HL-60/S4 treated with phorbol 12-myristate 13-acetate at 8.2 ng/mL for 4 days and 3 days (cell line): ENCODE measurements around the gene FMNL3.

Experiments
- in situ Hi-C: fragments of 300-500 bp; cut with MboI; formaldehyde crosslinking; loops from 2 replicates; pipeline ENCODE4 v1.15.0; 2022; ENCODE audit warnings: low sequenced_read_pairs

FMNL3 gene

DNA sequence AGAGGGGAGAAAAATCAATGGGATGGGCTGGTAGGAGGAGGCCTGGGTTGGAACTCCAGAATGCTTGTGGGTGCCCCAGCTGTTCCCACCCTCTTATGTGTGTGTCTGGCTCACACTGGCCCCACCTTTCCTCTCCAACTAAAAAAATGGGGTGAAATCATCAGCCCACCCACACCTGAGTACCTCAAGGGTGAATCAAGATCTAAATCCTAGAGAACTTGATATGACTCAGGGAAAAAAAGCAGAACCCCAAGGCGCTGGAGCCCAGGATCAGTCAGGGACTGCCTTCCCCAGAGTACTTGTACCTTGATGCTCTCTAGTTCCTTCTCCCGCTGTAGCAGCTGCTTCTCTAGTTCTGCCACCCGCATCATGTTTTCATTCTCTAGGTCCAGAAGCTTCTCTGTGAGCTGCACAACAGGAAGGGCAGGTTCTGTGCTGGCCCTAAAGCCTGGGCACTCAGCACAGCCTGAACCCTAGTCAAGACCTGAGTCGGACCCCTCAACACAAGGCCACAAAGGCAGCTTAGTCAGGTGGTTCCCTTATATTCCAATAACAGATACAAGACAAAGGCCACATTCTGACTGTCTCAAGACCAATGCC is 54.2 kb downstream of the FMNL3 start:
- in situ Hi-C loops, result no loop called here

GRCh38 chr12:49651855-49652254 is 55.4 kb downstream of the FMNL3 start:
- in situ Hi-C loops, result no loop called here

- in situ Hi-C loops, result no loop called here
Measured at GRCh38 chr12:49649892-49650291, 57.3 kb downstream of the FMNL3 start.

DNA sequence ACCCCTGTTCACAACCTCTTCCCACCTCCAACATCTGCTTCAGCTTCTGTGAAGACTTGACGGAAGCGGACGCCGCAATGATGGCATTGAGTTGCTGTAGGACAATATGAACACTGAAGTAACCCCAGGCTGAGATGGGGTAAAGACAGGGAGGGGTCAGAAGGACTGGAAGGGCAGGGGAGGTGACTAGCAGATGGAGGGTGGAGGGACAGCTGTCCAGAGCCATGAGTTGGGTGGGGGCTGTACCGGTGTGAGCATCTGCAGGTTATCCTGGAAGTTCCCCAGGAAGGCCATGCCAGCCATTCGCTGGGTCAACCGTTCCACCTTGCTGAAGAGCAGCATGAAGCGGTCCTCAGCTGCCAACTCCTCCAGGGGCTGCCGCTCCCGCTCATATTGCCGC is 57.8 kb downstream of the FMNL3 start:
- in situ Hi-C loops, result no loop called here

DNA sequence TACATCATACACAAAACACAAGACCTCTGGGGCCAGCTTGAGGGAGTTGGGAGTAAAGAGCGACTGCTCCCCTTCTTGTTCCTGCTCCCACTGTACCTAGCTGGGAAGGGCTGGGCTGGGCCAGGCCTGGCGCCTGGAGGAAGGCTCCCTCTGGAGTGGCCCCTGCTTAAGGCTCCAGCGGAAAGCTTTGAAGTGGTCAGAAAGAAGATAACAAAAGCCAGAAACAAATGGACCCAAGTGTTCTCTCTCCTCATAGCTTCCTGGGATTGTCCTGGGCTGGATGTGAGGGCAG is 58.5 kb downstream of the FMNL3 start:
- in situ Hi-C loops, result no loop called here

DNA sequence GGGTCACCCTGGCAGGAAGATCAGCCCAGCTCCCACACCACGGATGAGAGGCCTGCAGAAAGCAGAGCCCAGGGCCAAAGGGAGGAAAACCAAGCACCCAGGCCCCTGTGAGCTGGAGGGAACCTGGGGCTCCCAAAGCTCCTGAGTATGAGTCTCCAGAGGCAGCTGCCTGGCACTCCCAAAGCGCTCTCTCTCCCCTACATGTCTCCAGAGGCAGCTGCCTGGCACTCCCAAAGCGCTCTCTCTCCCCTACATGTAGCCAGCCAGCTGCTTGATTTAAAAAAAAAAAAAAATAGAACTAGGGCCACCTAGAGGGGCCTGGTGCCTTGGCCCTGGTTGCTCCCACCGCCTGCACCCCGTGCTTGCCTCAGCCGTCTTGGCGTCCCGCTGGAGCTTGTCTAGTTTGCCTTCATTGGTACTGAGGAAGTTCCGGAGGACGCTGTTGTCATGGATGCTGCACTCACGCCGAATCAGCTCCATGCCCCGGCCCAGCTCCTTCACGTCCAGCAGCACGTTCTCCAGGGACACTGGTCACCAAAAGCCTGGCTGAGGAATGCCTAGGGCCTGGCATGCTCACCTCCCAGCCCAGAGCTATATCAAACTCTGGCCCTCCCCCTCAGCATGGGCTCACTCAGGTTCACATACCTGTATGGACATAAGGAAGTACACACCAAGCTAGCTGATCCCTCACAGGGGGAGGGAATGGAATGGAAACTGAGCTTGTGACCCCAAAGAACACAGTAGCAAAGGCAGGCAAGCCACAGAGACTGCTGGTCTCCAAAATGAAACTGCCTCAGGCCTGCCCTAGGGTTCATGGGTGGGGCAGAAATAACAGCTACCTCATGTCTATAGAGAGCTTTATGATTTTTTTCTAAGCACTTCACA is 59.1 kb downstream of the FMNL3 start:
- in situ Hi-C loops, result no loop called here

GRCh38 chr12:49646871-49647654 is 60.1 kb downstream of the FMNL3 start:
- in situ Hi-C loops, result no loop called here

- in situ Hi-C loops, result no loop called here
Measured at GRCh38 chr12:49646331-49646830, 60.8 kb downstream of the FMNL3 start.

- in situ Hi-C loops, result no loop called here
Measured at GRCh38 chr12:49645146-49646039, 61.8 kb downstream of the FMNL3 start.

DNA sequence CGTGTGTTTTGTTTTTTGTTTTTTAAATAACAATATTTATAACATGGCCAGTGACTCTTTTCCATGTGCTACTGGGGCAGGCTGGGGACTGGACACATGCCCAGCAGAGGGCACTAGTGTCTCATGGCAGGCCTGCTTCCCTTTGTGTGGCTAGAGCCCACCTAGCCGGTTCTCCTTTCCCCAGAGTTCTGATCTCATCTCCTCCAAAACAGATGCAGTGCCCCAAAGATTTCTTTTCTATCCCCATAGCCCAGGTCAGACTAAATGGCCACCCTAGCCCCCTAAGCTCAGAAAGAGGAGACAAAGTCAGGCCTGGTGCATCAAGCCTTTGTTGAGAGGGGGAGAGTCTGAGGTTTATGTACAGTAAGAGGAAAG is 62.6 kb downstream of the FMNL3 start:
- in situ Hi-C loops, result loop anchor here (5.0 kb wide), 1 partner anchor 63 kb away; the partner anchor contains the start of gene FMNL3

- in situ Hi-C loops, result loop anchor here (5.0 kb wide), 1 partner anchor 63 kb away; the partner anchor contains the start of gene FMNL3
Measured at GRCh38 chr12:49643961-49644619, 63.1 kb downstream of the FMNL3 start.

GRCh38 chr12:49643135-49643534 is 64.1 kb downstream of the FMNL3 start:
- in situ Hi-C loops, result loop anchor here (5.0 kb wide), 1 partner anchor 64 kb away; the partner anchor contains the start of gene FMNL3

DNA sequence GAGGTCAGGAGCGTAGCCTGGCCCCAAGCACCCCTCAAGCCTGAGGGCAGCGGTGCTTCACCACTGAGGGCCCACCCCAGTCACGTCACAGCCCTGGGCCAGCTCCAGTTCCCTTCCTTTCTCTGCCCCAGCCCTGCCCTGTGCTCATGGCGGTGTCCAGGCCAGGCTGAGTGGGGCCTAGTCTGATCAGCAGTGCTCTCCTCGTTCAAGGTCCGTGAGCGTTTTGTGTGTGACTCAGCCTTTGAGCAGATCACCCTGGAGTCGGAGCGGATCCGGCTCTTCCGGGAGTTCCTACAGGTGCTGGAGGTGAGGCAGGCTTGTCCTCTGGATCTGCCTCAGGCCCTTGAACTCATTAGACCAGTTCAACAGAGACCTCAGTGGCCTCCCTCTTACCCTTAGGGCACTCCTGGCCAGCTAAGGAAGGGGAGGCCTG is 64.8 kb downstream of the FMNL3 start:
- in situ Hi-C loops, result loop anchor here (5.0 kb wide), 1 partner anchor 65 kb away; the partner anchor contains the start of gene FMNL3

DNA sequence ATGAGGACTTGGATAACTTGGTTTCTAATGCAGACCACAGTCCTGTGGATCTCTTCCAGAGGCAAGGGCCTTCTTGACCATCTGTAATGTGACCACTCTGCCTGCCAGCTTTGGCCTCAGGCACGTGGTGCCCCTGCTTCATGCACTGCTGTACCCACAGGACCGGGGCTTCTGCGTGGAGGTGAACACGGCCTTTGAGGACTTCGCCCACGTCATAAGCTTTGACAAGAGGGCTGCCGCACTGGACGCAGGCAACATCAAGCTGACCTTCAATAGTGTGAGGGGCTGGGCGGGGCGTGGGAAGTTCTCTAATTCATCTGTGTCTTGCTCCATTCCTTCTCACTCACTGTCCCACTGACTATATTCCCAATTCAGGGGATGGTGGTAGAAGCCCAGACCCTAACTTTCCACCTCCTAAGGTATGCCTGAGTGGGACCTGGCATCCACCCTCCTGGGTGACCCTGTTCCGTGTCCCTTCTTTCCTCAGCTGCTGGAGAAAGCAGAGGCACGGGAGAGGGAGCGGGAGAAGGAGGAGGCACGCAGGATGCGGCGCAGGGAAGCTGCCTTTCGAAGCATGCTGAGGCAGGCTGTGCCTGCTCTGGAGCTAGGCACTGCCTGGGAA is 65.3 kb downstream of the FMNL3 start:
- in situ Hi-C loops, result loop anchor here (5.0 kb wide), 1 partner anchor 65 kb away; the partner anchor contains the start of gene FMNL3

- in situ Hi-C loops, result no loop called here
Measured at GRCh38 chr12:49636979-49637755, 70.0 kb downstream of the FMNL3 start.

DNA sequence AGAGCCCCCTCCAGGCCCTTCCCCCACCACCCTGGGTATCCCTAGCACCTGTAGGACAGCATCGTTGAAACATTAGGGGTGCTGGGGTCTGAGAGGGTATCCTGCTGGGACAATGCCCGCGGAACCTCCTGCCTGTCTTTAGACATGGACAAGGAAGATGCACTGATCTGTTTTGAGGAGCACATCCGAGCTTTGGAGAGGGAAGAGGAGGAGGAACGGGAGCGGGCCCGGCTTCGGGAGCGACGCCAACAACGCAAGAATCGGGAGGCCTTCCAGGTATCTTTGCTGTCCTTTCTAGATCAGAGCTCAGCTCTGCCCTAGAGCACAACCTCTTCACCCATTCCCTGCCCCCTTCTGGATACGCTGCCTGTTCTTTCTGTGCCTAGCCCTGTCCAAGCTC is 70.6 kb downstream of the FMNL3 start:
- in situ Hi-C loops, result no loop called here

GRCh38 chr12:49635656-49636055 is 71.5 kb downstream of the FMNL3 start:
- in situ Hi-C loops, result no loop called here

- in situ Hi-C loops, result no loop called here
Measured at GRCh38 chr12:49635036-49635435, 72.2 kb downstream of the FMNL3 start.
